OCI-LY7 (cell line): ENCODE results near the gene STON2. TPM values are rescaled to one million over a fixed set of nuclear protein-coding genes. Genes with fewer than 3 reads are reported as not detected.

Experiments used
- BruUV-seq: library from RNA; stranded (reverse); fragments of 400-500 nt; replicated peaks from 2 replicates; lab custom pipeline; 2021; lab: Mats Ljungman, UMichigan
- CTCF ChIA-PET: fragments of 300-600 bp; sonication (Branson Sonifier 250); formaldehyde crosslinking; loops from one replicate; lab custom pipeline; 2022; ENCODE audit warnings: antibody characterized with exemption; ENCODE audit not compliant: unreplicated experiment; lab: Charles Lee
- POLR2A ChIA-PET: fragments of 300-600 bp; sonication (Branson Sonifier 250); formaldehyde crosslinking; loops from one replicate; lab custom pipeline; 2022; ENCODE audit warnings: antibody characterized with exemption; lab: Charles Lee
- DNase-seq: peaks from one replicate; pipeline ENCODE4 v3.0.0-alpha.2; 2015; ENCODE audit warnings: low spot score
- H2AFZ ChIP-seq: fragments of 200-600 bp; sonication (generic), shearing (Covaris generic); 2 replicates; pipeline ENCODE4 v1.6.1; 2014; ENCODE audit warnings: mild to moderate bottlenecking, antibody characterized with exemption, low read length, moderate library complexity
- H3K27ac ChIP-seq: fragments of 200-600 bp; sonication (generic); 2 replicates; pipeline ENCODE4 v1.5.1; 2014; ENCODE audit warnings: mixed run types, low read depth, mild to moderate bottlenecking, moderate library complexity, low read length, inconsistent platforms; ENCODE audit not compliant: poor library complexity, severe bottlenecking
- H3K36me3 ChIP-seq: fragments of 200-600 bp; sonication (generic); 2 replicates; pipeline ENCODE4 v1.6.1; 2014; ENCODE audit warnings: mild to moderate bottlenecking, antibody characterized with exemption, low read length, moderate library complexity, mixed read lengths; ENCODE audit not compliant: insufficient read depth
- H3K4me1 ChIP-seq: fragments of 200-600 bp; sonication (generic); 2 replicates; pipeline ENCODE4 v1.5.1; 2014; ENCODE audit warnings: mild to moderate bottlenecking, low read length; ENCODE audit not compliant: insufficient read depth, poor library complexity, severe bottlenecking
- H3K4me2 ChIP-seq: fragments of 200-600 bp; sonication (generic); 2 replicates; pipeline ENCODE4 v1.6.1; 2014; ENCODE audit warnings: mild to moderate bottlenecking, low read length
- H3K4me3 ChIP-seq: fragments of 200-600 bp; sonication (generic); 2 replicates; pipeline ENCODE4 v1.5.1; 2014; ENCODE audit warnings: mild to moderate bottlenecking, low read depth, low read length; ENCODE audit not compliant: poor library complexity, severe bottlenecking
- H3K79me2 ChIP-seq: fragments of 200-600 bp; sonication (generic); 2 replicates; pipeline ENCODE4 v1.6.1; 2016; ENCODE audit warnings: low read depth, mild to moderate bottlenecking, low read length, moderate library complexity, mixed read lengths; ENCODE audit not compliant: insufficient read depth
- H3K9me2 ChIP-seq: fragments of 200-600 bp; sonication (generic); 2 replicates; pipeline ENCODE4 v1.6.1; 2016; ENCODE audit warnings: mild to moderate bottlenecking, low read length, mixed read lengths; ENCODE audit not compliant: insufficient read depth
- H3K9me3 ChIP-seq: fragments of 200-600 bp; sonication (generic); 2 replicates; pipeline ENCODE4 v1.6.1; 2014; ENCODE audit warnings: mild to moderate bottlenecking, mixed run types, low read length, mixed read lengths
- H4K20me1 ChIP-seq: fragments of 200-600 bp; sonication (generic); 2 replicates; pipeline ENCODE4 v1.6.1; 2014; ENCODE audit warnings: mild to moderate bottlenecking, antibody characterized with exemption, low read length, moderate library complexity, mixed read lengths; ENCODE audit not compliant: insufficient read depth
- EZH2phosphoT487 ChIP-seq: fragments of 200-600 bp; sonication (generic); IDR thresholded peaks from 2 replicates; pipeline ENCODE4 v1.6.1; 2018; ENCODE audit warnings: low read depth, borderline replicate concordance, mild to moderate bottlenecking, mixed run types, antibody characterized with exemption, low read length, moderate library complexity, mixed read lengths
- intact Hi-C: fragments of 100-400 bp; cut with micrococcal nuclease; formaldehyde crosslinking; loops from one replicate; pipeline ENCODE4 v1.10.0; 2022; ENCODE audit not compliant: unreplicated experiment
- total RNA-seq, 2 experiments: library from RNA; depleted of rRNA in 1 of 2; stranded (reverse); fragments of >200 nt in 1 of 2; shearing (Covaris generic) in 1 of 2; gene quantifications; 2 replicates each; pipeline ENCODE4 v1.2.3, GENCODE V29; 2014 to 2022
- TF ChIP-seq, protein P1 (sequence below): fragments of 200-600 bp; sonication (generic); conservative IDR thresholded peaks from 2 replicates; pipeline ENCODE4 v1.5.1; 2014; ENCODE audit warnings: mild to moderate bottlenecking, antibody characterized with exemption, low read length, moderate library complexity, mixed read lengths

STON2 gene
- total RNA-seq, 2 experiments from 2014 or later = 0.25 TPM; not detected in 1

DNA sequence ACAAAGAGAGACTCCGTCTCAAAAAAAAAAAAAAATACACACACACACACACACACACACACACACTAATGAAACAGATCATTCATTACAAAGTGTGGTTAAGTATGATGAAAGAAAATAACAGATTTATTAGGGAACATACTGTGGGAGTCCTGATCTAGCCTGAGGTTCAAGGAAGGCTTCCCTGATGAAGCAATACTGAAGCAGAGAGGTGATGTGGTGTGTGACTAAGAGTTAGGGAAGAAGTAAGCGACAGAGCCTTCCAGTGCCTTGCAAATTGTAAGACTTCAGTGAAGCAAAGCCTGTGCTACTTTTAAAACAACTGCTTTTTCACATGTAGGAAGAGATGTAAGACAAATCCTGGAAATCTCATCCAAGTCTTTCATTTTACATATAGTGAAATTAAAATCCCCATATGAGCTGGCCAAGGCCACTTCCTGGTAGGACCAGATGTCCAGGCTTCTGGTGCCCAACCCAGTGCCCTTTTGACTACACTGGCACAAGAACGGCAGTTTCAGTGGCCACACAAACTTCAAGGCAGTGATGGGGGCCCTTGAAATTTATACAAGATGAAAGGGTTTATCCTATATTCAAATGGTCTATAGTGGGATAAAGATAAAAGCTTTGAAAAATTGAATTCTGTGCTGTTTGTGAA lies 86.2 kb downstream of the STON2 start:
- Histone ChIP-seq H3K36me3 (no peaks in the 10 kb centered on the region), H3K9me3 (no peaks in the 10 kb centered on the region), H3K9me2 (no peaks in the 10 kb centered on the region), H3K4me1 (no peaks in the 10 kb centered on the region), H3K27ac (no peak overlapping the region), H4K20me1 (no peaks in the 10 kb centered on the region), H3K79me2 (no peaks in the 10 kb centered on the region), H2AFZ (no peak overlapping the region), H3K4me2 (no peak overlapping the region), H3K4me3 (no peak overlapping the region)
- no peak for DNase-seq
- BruUV-seq = no TSS peak
- CTCF ChIA-PET = no interaction called here
- no peak for TF ChIP-seq EZH2phosphoT487
- TF ChIP-seq, protein P1, sequence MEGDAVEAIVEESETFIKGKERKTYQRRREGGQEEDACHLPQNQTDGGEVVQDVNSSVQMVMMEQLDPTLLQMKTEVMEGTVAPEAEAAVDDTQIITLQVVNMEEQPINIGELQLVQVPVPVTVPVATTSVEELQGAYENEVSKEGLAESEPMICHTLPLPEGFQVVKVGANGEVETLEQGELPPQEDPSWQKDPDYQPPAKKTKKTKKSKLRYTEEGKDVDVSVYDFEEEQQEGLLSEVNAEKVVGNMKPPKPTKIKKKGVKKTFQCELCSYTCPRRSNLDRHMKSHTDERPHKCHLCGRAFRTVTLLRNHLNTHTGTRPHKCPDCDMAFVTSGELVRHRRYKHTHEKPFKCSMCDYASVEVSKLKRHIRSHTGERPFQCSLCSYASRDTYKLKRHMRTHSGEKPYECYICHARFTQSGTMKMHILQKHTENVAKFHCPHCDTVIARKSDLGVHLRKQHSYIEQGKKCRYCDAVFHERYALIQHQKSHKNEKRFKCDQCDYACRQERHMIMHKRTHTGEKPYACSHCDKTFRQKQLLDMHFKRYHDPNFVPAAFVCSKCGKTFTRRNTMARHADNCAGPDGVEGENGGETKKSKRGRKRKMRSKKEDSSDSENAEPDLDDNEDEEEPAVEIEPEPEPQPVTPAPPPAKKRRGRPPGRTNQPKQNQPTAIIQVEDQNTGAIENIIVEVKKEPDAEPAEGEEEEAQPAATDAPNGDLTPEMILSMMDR = no peak
- POLR2A ChIA-PET = interaction anchor here (0.7 kb wide), 2 partner anchors 77 to 1243 kb away, joined by 3 read pairs; no protein-coding TSS in a partner anchor
- intact Hi-C loops = no loop called here

GRCh38 chr14:81313200-81313599 lies 86.9 kb downstream of the STON2 start:
- ChIA-PET CTCF (no interaction called here), POLR2A (no interaction called here)
- no peaks in the 10 kb centered on the region for H3K4me1 ChIP-seq
- no peaks in the 10 kb centered on the region for H3K79me2 ChIP-seq
- H3K4me2 ChIP-seq = no peak overlapping the region
- H4K20me1 ChIP-seq = no peaks in the 10 kb centered on the region
- H2AFZ ChIP-seq = no peak overlapping the region
- intact Hi-C loops = no loop called here
- no peak for DNase-seq
- no peak overlapping the region for H3K27ac ChIP-seq
- H3K9me2 ChIP-seq = no peaks in the 10 kb centered on the region
- H3K36me3 ChIP-seq = no peaks in the 10 kb centered on the region
- no peaks in the 10 kb centered on the region for H3K9me3 ChIP-seq
- TF ChIP-seq, protein P1 = no peak
- TF ChIP-seq EZH2phosphoT487 = no peak
- no peak overlapping the region for H3K4me3 ChIP-seq
- BruUV-seq = no TSS peak

- H3K4me3 ChIP-seq = no peak overlapping the region
- H3K9me3 ChIP-seq = no peaks in the 10 kb centered on the region
- no peak for DNase-seq
- POLR2A ChIA-PET = no interaction called here
- H3K4me1 ChIP-seq = no peaks in the 10 kb centered on the region
- H3K79me2 ChIP-seq = no peaks in the 10 kb centered on the region
- intact Hi-C loops = no loop called here
- H3K27ac ChIP-seq = no peak overlapping the region
- CTCF ChIA-PET = no interaction called here
- BruUV-seq = no TSS peak
- TF ChIP-seq, protein P1 = no peak
- no peak for TF ChIP-seq EZH2phosphoT487
- H3K4me2 ChIP-seq = no peak overlapping the region
- no peaks in the 10 kb centered on the region for H3K36me3 ChIP-seq
- no peaks in the 10 kb centered on the region for H3K9me2 ChIP-seq
- no peak overlapping the region for H2AFZ ChIP-seq
- H4K20me1 ChIP-seq = no peaks in the 10 kb centered on the region
Measured at GRCh38 chr14:81312289-81312876, 87.7 kb downstream of the STON2 start.
